Measurements from ENCODE around the gene LRRC14B.
"Not testable (repeated sequence)": the region's sequence is repeated elsewhere in the genome, so short reads cannot be mapped to it uniquely, and the experiment has no call there.

LRRC14B gene

DNA sequence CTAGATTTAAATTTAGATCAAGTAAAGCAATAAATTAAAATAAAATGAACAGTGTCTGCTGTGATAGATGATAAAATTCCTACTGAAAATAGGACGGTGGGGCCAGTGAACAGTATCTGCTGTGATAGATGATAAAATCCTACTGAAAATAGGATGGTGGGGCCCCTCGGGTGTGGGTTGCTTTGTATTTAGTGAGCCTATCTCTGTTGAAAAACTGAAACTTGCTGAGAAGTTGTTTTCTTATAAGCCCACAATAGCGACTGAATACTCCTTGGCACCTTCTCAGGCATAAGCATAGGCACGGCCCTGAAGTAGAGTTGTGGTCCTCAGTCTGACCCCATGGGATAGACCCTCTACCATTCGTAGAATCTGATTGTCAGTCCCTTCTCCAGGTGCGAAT, 32.5 kb downstream of the LRRC14B start:
- ChIA-PET POLR2A (no interaction called here), CTCF (no interaction called here)
- TF ChIP-seq, protein P1, sequence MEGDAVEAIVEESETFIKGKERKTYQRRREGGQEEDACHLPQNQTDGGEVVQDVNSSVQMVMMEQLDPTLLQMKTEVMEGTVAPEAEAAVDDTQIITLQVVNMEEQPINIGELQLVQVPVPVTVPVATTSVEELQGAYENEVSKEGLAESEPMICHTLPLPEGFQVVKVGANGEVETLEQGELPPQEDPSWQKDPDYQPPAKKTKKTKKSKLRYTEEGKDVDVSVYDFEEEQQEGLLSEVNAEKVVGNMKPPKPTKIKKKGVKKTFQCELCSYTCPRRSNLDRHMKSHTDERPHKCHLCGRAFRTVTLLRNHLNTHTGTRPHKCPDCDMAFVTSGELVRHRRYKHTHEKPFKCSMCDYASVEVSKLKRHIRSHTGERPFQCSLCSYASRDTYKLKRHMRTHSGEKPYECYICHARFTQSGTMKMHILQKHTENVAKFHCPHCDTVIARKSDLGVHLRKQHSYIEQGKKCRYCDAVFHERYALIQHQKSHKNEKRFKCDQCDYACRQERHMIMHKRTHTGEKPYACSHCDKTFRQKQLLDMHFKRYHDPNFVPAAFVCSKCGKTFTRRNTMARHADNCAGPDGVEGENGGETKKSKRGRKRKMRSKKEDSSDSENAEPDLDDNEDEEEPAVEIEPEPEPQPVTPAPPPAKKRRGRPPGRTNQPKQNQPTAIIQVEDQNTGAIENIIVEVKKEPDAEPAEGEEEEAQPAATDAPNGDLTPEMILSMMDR (IDR thresholded peaks at IDR 0.05; ENCODE audit: insufficient read depth, low read length, missing control alignments), result no peak
- H3K4me3 ChIP-seq (ENCODE audit: low read depth, low read length), result no peak overlapping the region
- DNase-seq (ENCODE audit: low read depth, low spot score), result no peak

DNA sequence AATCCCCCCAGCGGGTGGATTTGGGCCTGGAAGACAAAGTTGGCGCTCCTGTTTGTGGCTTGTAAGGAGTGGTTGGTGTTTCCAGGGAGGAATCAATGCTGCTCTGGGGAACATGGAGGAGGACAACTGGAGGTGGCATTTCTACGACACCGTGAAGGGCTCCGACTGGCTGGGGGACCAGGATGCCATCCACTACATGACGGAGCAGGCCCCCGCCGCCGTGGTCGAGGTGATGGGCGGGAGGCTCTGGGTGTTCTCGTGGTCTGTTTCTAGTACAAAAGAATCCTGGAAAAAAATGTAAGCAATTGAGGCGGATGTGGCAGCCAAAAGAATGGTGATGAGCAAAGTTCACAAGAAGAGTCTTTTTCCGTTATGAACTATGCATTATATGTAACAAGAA, 34.0 kb downstream of the LRRC14B start:
- TF ChIP-seq, protein P1 (IDR thresholded peaks at IDR 0.05; ENCODE audit: insufficient read depth, low read length, missing control alignments), result no peak
- no peak for DNase-seq (ENCODE audit: low read depth, low spot score)
- CTCF ChIA-PET, result no interaction called here
- POLR2A ChIA-PET, result no interaction called here
- H3K4me3 ChIP-seq (ENCODE audit: low read depth, low read length), result no peak overlapping the region

DNA sequence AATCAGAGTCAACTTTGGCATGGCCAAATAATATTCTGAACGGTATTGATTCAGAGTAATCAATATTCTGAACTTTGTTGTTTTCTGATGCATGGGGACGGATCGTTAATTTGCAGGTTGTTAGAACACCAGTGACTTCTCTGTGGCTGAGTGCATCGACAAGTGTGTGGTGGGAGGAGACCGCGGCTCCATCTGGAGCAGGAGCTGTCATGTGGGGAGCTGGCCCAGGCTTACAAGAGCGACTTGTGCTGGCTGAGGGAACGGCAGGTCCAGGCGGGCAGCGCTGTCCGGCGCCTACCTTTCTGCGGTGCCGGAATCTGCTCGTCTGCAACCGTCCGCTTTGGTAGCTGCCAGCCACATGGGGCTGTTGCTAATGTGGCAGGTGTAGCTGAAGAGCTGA, 36.1 kb downstream of the LRRC14B start:
- CTCF ChIA-PET, POLR2A ChIA-PET: not testable (repeated sequence)

DNA sequence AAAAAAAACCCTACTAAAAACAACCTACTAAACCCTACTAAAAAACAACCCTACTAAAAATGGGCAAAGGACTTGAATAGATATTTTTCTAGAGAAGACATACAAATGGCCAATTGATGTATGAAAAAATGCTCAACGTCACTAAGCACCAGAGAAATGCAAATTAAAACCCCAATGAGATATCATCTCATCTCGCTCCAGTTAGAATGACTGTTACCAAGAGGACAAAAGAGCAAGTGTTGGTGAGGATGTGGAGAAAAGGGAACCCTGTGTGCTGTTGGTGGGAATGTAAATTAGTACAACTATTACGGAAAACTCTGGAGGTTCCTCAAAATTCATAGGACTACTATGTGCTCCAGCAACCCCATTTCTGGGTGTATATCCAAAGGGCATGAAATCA, 37.6 kb downstream of the LRRC14B start:
- ChIA-PET POLR2A (no interaction called here), CTCF (interaction anchor here (0.6 kb wide), 1 partner anchor 15 kb away, joined by 4 read pairs; no protein-coding TSS in a partner anchor)
- H3K4me3 ChIP-seq (ENCODE audit: low read depth, low read length), result no peak overlapping the region
- TF ChIP-seq, protein P1 (IDR thresholded peaks at IDR 0.05; ENCODE audit: insufficient read depth, low read length, missing control alignments), result no peak
- DNase-seq (ENCODE audit: low read depth, low spot score), result no peak

More for the DNA sequence above, 36.1 kb downstream of the LRRC14B start:
- H3K4me3 ChIP-seq (ENCODE audit: low read depth, low read length); DNase-seq (ENCODE audit: low read depth, low spot score): not testable (repeated sequence)

DNA sequence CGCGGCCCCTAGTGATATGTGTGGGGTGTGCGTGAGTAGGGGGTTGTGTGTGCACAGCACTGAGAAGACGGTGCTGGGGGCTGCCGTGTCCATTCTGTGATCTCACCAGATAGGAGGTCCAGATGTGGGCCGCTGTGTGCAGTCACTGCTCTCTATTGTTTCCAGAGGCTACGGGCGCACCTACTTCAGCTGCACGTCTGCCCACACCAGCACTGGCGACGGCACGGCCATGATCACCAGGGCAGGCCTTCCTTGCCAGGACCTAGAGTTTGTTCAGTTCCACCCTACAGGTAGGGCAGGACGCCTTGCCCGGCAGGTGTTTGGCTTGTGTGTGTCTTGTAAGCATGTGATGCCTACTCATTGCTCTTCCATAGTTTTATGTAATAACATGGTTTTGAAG, 39.4 kb downstream of the LRRC14B start:
- ChIA-PET CTCF (no interaction called here), POLR2A (no interaction called here)
- TF ChIP-seq, protein P1 (IDR thresholded peaks at IDR 0.05; ENCODE audit: insufficient read depth, low read length, missing control alignments), result no peak
- no peak overlapping the region for H3K4me3 ChIP-seq (ENCODE audit: low read depth, low read length)
- DNase-seq (ENCODE audit: low read depth, low spot score), result no peak

DNA sequence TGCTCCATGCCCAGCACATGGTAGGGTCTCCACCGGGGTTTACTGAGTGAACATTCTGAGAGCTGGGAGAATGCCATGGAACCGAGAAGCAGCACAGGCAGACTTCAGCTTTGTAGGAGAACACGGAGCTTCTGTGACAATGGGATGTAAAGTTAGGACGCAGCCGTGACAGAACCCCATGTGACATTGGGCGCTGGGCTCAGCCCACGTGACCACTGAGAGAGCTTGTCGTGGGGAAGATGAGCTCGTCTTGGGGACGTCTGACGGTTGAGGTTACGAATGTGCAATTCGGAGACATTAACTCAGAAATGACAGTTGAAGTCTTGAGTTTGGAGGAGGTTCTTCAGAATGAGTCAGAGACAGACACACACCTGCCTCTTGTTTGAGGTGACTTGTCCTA, 40.4 kb downstream of the LRRC14B start:
- no peak overlapping the region for H3K4me3 ChIP-seq (ENCODE audit: low read depth, low read length)
- CTCF ChIA-PET, result interaction anchor here (0.7 to 1.6 kb wide), 2 partner anchors 13 to 43 kb away, joined by 3 to 4 read pairs; partner anchors contain the start of gene SDHA
- POLR2A ChIA-PET, result no interaction called here
- no peak for DNase-seq (ENCODE audit: low read depth, low spot score)
- TF ChIP-seq, protein P1 (IDR thresholded peaks at IDR 0.05; ENCODE audit: insufficient read depth, low read length, missing control alignments), result no peak

DNA sequence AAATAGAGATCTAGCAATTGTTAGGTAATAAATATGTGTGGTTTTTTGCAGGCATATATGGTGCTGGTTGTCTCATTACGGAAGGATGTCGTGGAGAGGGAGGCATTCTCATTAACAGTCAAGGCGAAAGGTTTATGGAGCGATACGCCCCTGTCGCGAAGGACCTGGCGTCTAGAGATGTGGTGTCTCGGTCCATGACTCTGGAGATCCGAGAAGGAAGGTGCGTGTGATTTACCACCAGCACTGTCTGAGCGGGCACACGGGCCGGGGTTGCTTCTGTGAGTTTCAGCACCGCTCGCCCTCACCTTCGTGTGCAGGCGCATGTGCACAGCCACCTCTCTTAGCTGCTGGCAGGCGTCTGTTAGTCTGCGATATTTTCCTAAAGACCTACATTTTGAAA, 42.1 kb downstream of the LRRC14B start:
- CTCF ChIA-PET, result not testable (repeated sequence)

More for the DNA sequence above, 42.1 kb downstream of the LRRC14B start:
- DNase-seq (ENCODE audit: low read depth, low spot score); POLR2A ChIA-PET; H3K4me3 ChIP-seq (ENCODE audit: low read depth, low read length): not testable (repeated sequence)

Data from AG04449 (cell line).